DOHH2 (cell line): ENCODE results near the gene SPATA6L.

ENCODE experiments used
- EZH2phosphoT487 ChIP-seq: fragments of 200-600 bp; sonication (generic); IDR thresholded peaks from 2 replicates; pipeline ENCODE4 v1.6.1; 2017; ENCODE audit warnings: borderline replicate concordance, mild to moderate bottlenecking, antibody characterized with exemption, low read length, moderate library complexity, mixed read lengths
- TF ChIP-seq, protein P1 (sequence below): fragments of 200-600 bp; sonication (generic); IDR thresholded peaks from one replicate; pipeline ENCODE4 v1.5.1; 2014; ENCODE audit warnings: antibody characterized with exemption, mild to moderate bottlenecking, low read depth, low read length; ENCODE audit not compliant: poor library complexity, severe bottlenecking

DNA sequence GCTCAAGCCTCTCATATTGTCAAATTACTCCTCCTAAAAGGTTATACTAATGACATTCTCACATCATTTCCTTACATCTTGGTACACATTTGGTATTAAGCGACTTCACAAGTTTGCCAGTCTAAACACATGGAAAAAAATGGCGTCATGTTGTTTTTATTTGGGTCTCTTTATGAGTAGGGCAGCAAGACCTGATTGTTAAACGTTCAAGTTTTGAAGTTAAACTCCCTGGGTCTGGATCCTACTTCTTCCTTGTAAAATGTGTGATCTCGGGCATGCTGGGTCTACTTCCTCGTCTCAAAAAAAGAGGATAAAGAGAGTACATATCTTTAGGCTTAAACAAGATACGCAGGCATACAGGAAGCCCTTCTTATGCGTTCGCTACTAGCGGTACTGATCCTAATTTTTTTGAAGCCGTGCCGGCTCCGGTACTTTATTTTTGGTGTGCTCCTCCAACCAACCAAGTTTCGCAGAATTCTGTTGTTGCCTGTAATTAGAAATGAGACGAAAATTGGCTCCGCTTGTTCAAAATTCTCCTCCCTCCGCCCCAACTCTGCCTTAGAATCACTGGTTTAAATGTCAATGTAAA lies 12.5 kb upstream of the SPATA6L start:
- TF ChIP-seq, protein P1, sequence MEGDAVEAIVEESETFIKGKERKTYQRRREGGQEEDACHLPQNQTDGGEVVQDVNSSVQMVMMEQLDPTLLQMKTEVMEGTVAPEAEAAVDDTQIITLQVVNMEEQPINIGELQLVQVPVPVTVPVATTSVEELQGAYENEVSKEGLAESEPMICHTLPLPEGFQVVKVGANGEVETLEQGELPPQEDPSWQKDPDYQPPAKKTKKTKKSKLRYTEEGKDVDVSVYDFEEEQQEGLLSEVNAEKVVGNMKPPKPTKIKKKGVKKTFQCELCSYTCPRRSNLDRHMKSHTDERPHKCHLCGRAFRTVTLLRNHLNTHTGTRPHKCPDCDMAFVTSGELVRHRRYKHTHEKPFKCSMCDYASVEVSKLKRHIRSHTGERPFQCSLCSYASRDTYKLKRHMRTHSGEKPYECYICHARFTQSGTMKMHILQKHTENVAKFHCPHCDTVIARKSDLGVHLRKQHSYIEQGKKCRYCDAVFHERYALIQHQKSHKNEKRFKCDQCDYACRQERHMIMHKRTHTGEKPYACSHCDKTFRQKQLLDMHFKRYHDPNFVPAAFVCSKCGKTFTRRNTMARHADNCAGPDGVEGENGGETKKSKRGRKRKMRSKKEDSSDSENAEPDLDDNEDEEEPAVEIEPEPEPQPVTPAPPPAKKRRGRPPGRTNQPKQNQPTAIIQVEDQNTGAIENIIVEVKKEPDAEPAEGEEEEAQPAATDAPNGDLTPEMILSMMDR = no peak
- no peak for TF ChIP-seq EZH2phosphoT487
